ENCODE data around the gene CELA2A. TPM values are rescaled to one million over a fixed set of nuclear protein-coding genes. Genes with fewer than 3 reads are reported as not detected.
"Not testable (repeated sequence)": the region's sequence is repeated elsewhere in the genome, so short reads cannot be mapped to it uniquely, and the experiment has no call there.

The CELA2A gene
- total RNA-seq, 1 donor from 2014 or later = not detected

GRCh38 chr1:15483971-15484370, 27.4 kb downstream of the CELA2A start:
- Histone ChIP-seq H3K4me3 (no peak overlapping the region), H3K27ac (no peak overlapping the region), H3K36me3 (no peaks in the 10 kb centered on the region), H3K4me1 (no peaks in the 10 kb centered on the region), H3K9me3 (no peaks in the 10 kb centered on the region), H3K27me3 (no peaks in the 10 kb centered on the region)
- ATAC-seq (no peak), DNase-seq (no peak)
- intact Hi-C loops (cut with DNase I) = no loop called here
- TF ChIP-seq CTCF (IDR thresholded peaks at IDR 0.05) = no peak

GRCh38 chr1:15484443-15484842, 27.9 kb downstream of the CELA2A start:
- H3K27me3 ChIP-seq; H3K27ac ChIP-seq; H3K36me3 ChIP-seq; ATAC-seq; intact Hi-C loops (cut with DNase I); H3K4me1 ChIP-seq; H3K9me3 ChIP-seq; H3K4me3 ChIP-seq; DNase-seq: not testable (repeated sequence)

- no peaks in the 10 kb centered on the region for H3K36me3 ChIP-seq
- no peak overlapping the region for H3K27ac ChIP-seq
- H3K4me3 ChIP-seq = no peak overlapping the region
- TF ChIP-seq CTCF (IDR thresholded peaks at IDR 0.05) = no peak
- H3K9me3 ChIP-seq = no peaks in the 10 kb centered on the region
- no peaks in the 10 kb centered on the region for H3K4me1 ChIP-seq
- no peak for ATAC-seq
- intact Hi-C loops (cut with DNase I) = no loop called here
- DNase-seq = no peak
- no peaks in the 10 kb centered on the region for H3K27me3 ChIP-seq
Measured at GRCh38 chr1:15485636-15486035, 29.1 kb downstream of the CELA2A start.

GRCh38 chr1:15486844-15487610, 30.5 kb downstream of the CELA2A start:
- H3K27me3 ChIP-seq; H3K4me3 ChIP-seq; H3K9me3 ChIP-seq; DNase-seq; H3K36me3 ChIP-seq; intact Hi-C loops (cut with DNase I); H3K27ac ChIP-seq; H3K4me1 ChIP-seq; ATAC-seq: not testable (repeated sequence)

GRCh38 chr1:15488371-15488770, 31.8 kb downstream of the CELA2A start:
- ATAC-seq (no peak), DNase-seq (no peak)
- Histone ChIP-seq H3K27me3 (no peaks in the 10 kb centered on the region), H3K4me3 (no peak overlapping the region), H3K9me3 (no peaks in the 10 kb centered on the region), H3K4me1 (no peaks in the 10 kb centered on the region), H3K36me3 (peaks cover 16% of the 10 kb centered on the region), H3K27ac (no peak overlapping the region)
- TF ChIP-seq CTCF (IDR thresholded peaks at IDR 0.05) = no peak
- intact Hi-C loops (cut with DNase I) = no loop called here

GRCh38 chr1:15489052-15489736, 32.7 kb downstream of the CELA2A start:
- no peak for TF ChIP-seq CTCF (IDR thresholded peaks at IDR 0.05)
- ATAC-seq = peak; percentile 12
- no peak overlapping the region for H3K4me3 ChIP-seq
- intact Hi-C loops (cut with DNase I) = no loop called here
- no peak overlapping the region for H3K27ac ChIP-seq
- DNase-seq = no peak
- no peaks in the 10 kb centered on the region for H3K27me3 ChIP-seq
- no peaks in the 10 kb centered on the region for H3K9me3 ChIP-seq
- H3K4me1 ChIP-seq = no peaks in the 10 kb centered on the region
- peaks cover 24% of the 10 kb centered on the region for H3K36me3 ChIP-seq

GRCh38 chr1:15491010-15491409, 34.5 kb downstream of the CELA2A start:
- ATAC-seq, H3K9me3 ChIP-seq: not testable (repeated sequence)

More at GRCh38 chr1:15491010-15491409, 34.5 kb downstream of the CELA2A start:
- H3K4me1 ChIP-seq; DNase-seq; H3K27ac ChIP-seq; H3K4me3 ChIP-seq; H3K27me3 ChIP-seq; intact Hi-C loops (cut with DNase I): not testable (repeated sequence)
- peaks cover 35% of the 10 kb centered on the region for H3K36me3 ChIP-seq
